ENCODE results near the gene C10orf143.
"Not testable (repeated sequence)": the region's sequence is repeated elsewhere in the genome, so short reads cannot be mapped to it uniquely, and the experiment has no call there.

The C10orf143 gene

DNA sequence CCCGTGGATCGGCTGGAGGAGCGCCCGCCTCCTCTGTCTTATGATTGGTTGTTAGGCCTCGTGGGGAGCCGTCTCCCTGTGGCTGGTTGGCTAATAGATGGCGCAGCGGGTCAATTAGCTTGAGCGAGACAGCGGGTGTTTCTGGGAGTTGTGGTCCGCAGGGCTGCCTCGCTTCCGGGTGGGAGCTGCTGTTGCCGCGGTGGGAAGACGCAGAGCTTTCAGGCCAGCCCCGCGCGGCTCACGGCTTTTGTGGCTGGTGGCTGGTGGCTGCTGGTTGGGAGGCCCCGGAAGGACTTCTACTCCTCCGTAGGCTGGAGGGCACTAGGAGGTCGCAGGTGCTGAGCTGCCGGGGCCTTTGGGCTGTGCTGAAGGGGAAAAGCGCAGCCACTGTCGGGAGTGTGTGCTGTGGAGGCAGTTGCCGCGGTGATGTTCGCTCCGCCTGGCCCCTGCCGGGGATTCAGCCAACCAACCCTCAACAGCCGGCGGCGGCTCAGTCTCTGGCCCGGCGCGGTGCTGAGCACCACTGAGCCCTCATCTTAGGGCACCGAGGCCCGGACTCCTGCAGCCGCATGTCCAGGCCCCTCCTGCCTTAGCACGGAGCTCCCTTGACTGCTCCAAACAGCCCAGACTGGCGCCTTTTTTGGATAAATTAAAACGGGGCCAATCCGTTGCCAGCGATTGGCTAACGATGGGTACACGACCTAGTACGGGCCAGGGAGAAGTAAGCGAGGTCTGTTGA is 652 bp upstream of the C10orf143 start:
- DNase-seq (ENCODE audit: low read depth) = peak; percentile 98

- DNase-seq (ENCODE audit: low read depth) = peak; percentile 74
Measured at GRCh38 chr10:130109796-130110245, 809 bp downstream of the C10orf143 start.

- DNase-seq (ENCODE audit: low read depth) = no peak
Measured at GRCh38 chr10:130108934-130109604, 1.6 kb downstream of the C10orf143 start.

- not testable (repeated sequence) for DNase-seq (ENCODE audit: low read depth)
Measured at GRCh38 chr10:130108146-130108545, 2.5 kb downstream of the C10orf143 start.

DNA sequence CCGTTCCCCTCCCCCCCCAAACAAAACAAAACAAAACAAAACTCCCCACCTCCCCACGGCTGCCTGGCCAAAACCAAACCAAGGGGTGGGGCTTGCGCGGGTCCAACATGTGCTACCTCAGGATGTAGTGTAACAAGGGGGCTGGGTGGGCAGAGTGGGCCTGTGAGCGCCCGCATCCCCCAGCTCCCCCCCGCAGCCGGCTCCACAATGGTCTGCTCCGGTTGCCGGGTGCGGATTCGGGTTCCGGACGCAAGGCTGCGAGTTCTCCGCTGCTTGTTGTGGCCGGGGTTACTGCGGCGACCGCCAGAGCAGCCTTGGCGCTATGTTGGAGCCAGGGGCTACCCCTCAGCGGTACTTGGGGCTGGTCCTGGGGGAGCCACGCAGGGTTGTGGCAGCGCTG is 4.9 kb downstream of the C10orf143 start:
- DNase-seq (ENCODE audit: low read depth) = no peak

DNA sequence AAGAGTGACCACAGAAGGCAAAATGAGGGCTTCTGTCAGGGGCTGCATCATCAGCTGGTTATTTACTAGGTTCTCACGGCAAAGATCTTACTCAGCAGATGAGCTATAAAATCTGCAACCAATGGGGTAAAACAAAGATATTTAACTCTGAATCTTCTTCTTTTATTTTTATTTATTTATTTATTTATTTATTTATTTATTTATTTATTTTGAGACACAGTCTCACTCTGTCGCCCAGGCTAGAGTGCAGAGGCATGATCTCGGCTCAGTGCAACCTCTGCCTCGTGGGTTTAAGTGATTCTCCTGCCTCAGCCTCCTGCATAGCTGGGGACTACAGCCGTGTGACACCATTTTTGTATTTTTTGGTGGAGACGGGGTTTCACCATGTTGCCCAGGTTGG is 11.3 kb downstream of the C10orf143 start:
- no peak for DNase-seq (ENCODE audit: low read depth)

DNA sequence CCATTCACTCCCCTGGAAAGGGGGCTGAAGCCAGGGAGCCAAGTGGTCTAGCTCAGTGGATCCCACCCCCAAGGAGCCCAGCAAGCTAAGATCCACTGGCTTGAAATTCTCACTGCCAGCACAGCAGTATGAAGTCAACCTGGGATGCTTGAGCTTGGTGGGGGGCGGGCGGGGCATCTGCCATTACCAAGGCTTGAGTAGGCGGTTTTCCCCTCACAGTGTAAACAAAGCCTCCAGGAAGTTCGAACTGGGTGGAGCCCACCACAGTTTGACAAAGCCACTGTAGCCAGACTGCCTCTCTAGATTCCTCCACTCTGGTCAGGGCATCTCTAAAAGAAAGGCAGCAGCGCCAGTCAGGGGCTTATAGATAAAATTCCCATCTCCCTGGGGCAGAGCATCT is 20.1 kb downstream of the C10orf143 start:
- DNase-seq (ENCODE audit: low read depth) = not testable (repeated sequence)

GRCh38 chr10:130080461-130080814 is 30.2 kb downstream of the C10orf143 start:
- no peak for DNase-seq (ENCODE audit: low read depth)

DNA sequence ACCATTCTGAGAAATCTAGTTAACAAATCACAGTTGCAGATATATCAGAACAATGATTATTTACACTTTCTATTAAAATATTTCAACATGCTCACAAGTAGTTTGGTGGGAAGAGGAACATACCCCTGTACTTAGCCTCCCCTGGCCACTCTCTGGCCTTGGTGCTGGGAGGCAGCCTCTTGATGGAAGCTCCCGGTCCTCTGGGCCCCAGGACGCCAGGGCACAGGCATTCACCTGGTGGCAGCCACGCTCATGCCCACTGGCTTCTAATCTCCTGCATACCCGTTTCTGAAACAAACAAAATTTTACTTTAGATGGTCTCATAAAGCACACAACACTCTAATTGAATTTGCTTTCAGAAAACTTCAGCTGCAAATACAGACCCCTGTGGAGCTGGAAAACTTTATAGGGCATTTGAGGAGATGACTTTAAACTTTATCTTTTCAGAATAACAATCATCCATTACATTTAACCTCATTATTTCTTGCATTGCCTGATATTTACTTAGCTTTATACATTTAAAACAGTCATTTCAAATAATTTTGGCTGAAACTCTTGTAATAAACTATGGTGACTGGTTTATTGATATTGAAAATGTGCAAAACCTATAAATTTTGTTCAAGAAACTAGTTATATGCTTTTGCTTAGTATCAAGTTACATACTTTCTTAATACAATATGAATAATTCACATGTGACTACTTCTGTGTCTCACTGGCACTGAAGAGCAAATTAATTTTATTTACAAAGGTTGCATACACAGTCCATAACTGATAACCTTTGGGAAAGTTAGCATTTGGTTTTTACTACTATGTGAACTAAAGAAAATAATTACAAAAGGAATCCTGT is 30.8 kb downstream of the C10orf143 start:
- DNase-seq (ENCODE audit: low read depth) = peak; percentile 9

DNA sequence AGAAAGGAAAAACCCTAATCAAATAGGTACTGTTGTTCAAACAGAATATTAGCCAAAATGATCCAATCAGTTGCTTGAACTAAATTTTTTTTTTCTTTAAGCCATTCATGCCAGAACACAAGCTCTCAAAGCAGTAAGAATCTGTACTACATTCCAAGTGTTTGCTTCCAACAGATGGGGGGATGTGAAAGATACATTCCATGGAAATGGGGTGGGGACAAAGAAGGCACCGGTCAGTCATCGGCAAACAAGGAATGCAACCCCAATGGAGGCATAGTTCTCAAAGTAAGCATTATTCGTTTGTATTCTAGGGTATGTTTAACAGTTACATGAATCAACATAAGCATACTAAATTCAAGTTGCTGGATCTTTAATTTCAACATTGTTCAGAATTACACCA is 32.5 kb downstream of the C10orf143 start:
- DNase-seq (ENCODE audit: low read depth) = no peak

GRCh38 chr10:130076681-130077080 is 33.9 kb downstream of the C10orf143 start:
- no peak for DNase-seq (ENCODE audit: low read depth)

- peak; percentile 4 for DNase-seq (ENCODE audit: low read depth)
Measured at GRCh38 chr10:130074639-130075038, 36.0 kb downstream of the C10orf143 start.

- DNase-seq (ENCODE audit: low read depth) = no peak
Measured at GRCh38 chr10:130073912-130074311, 36.7 kb downstream of the C10orf143 start.

DNA sequence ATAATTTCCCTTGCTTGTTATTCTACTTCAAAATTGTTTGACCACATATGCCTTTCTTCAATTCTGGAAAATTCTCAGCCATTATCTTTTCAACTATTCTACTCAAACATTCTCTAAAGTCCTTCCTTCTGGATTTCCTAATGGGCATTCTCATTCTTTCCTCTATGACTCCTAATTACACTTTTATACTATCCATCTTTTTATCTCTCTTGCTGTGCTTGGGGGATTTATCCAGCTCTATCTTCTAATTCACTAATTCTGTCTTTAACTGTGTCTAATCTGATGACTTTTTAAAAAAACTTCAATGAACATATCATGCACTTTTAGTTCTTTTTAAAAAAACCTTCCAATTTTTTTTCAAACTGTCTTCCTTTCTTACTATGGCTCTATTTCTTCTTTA is 38.4 kb downstream of the C10orf143 start:
- no peak for DNase-seq (ENCODE audit: low read depth)

DNA sequence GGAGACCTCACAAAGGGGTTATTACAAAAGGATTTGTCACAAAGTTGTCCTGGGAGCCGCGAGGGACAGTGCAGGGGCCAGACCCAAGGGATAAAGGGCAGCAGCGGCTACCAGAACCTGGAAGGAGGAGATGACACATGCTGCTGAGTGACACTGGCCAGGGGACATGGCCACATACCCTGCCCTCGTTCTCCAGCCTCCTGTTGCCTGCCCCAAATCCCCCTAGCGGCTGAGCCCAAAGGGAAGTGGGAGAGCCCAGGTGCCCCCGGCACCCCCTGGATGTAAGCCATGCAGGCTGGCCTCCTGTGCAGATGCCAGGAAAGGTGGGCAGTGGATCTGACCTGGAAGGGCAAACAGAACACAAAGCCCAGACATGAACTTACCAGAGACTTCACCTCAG is 42.7 kb downstream of the C10orf143 start:
- DNase-seq (ENCODE audit: low read depth) = no peak

DNA sequence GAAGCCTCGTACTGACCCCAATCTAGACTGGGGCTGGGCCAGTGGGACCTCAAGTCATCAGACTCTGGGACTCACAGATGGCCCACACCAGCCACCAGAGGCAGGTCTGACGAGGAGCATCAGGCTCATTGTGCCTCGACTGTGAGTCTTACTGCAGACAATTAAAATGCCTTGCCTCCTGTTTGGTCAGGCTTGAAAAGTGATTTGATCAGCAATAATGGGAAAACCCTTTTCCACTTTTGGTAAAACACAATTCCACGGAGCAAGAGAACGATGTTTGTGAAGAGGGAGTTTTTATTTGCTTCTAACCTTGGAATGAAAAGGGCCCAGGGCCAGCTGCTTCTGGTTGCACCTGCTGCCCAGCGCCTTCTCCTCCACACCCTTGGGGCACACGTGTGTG is 43.9 kb downstream of the C10orf143 start:
- DNase-seq (ENCODE audit: low read depth) = no peak

DNA sequence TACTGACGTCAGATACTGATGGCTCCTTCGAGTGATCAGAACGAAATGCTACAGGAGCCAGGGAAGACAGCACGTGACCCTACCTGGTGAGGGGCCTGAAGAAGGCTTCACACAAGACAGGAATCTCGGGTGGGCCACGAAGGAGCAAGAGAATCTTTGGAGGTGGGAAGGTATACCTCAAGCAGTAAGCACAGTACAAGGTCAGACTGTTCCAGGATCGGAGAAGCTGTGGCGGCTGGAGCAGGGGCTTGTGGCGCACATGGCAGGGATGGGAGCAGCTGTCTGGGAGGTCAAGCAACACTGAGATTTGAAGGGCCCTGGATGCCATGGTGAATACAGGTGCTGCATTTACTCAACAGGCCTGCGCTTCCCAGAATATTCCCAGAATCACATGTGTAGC is 45.4 kb downstream of the C10orf143 start:
- no peak for DNase-seq (ENCODE audit: low read depth)

GRCh38 chr10:130064783-130065182 is 45.8 kb downstream of the C10orf143 start:
- no peak for DNase-seq (ENCODE audit: low read depth)

- no peak for DNase-seq (ENCODE audit: low read depth)
Measured at GRCh38 chr10:130062976-130063375, 47.7 kb downstream of the C10orf143 start.

DNA sequence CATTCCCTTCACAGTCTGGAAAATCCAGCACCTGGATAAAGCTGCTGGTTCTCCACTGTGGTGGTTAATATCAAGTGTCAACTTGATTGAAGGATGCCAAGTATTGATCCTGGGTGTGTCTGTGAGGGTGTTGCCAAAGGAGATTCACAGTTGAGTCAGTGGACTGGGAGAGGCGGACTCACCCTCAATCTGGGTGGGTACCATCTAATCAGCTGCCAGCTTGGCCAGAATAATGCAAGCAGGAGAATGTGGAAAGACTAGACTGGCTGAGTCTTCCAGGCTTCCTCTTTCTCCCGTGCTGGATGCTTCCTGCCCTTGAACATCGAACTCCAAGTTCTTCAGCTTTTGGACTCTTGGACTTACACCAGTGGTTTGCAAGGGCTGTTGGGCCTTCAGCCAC is 48.4 kb downstream of the C10orf143 start:
- DNase-seq (ENCODE audit: low read depth) = no peak

DNA sequence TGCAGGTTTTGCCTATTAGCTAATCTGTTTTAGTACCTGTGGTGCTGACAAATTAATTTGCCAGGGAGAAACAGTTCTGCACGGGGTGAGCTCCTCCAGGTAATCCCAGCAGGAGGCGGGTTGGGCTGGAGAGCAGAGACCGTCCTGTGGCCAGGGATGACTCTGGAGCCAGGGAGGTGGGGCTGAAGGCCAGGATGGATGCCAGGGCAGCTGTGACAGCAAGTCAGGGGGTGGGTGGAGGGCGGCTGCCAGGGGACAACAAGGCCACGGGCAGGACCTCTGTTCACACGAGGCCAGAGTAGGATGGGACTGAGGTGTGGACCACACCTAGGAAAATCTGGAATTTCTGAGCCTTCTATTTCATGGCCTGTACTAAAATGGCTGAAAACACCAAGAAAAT is 48.9 kb downstream of the C10orf143 start:
- DNase-seq (ENCODE audit: low read depth) = no peak

DNA sequence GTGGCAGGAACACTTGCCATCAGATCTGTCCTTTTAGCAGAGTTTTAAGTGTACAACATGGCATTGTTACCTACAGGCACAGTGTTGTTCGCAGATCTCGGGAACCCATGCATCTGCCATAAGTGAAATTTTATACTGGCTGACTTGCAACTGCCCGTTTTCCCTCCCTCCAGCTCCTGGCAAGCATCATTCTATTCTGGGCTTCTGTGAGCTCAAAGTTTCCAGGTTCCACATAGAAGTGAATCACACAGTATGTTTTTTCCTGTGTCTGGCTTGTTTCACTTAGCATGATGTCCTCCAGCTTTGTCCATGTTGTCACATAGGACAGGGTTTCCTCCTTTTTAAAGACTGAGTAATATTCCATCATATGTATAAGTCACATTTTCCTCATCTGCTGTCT is 56.6 kb downstream of the C10orf143 start:
- peak; percentile 38 for DNase-seq (ENCODE audit: low read depth)

DNA sequence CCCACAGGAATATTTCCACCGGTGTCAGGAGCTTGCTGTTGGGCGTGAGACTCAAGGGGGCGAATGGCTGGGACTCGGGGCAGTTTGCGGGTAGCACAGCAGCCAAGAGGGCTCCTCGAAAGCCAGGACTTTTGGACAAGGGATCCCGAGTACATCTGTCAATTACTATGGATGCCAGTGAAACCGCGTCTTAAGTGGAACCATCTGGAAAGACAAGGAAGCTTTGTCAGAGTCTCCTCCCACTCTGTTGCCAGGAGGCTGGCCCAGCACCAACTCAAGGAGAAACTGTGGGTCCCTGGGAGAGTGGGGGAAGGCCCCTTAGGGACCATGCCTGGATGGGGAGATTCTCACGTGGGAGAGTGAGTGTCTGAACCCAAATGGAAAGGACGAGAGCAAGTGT is 57.1 kb downstream of the C10orf143 start:
- peak; percentile 23 for DNase-seq (ENCODE audit: low read depth)

Measured in stromal cell of bone marrow (primary cell).